ENCODE results near the gene KDM4D. TPM values are rescaled to one million over a fixed set of nuclear protein-coding genes. Genes with fewer than 3 reads are reported as not detected.

KDM4D gene
- total RNA-seq, 3 donors from 2014 or later (not counting 1 experiment from before 2014, with no cell fraction given) = 0.14 to 0.32 TPM; not detected in 1

- Histone ChIP-seq H3K9me3 (ENCODE audit: control insufficient read depth, insufficient read depth, low read length) (no peaks in the 10 kb centered on the region), H3K4me1 (ENCODE audit: control insufficient read depth, insufficient read depth, low read length) (no peaks in the 10 kb centered on the region), H3K27me3 (ENCODE audit: control insufficient read depth, insufficient read depth, low read length) (no peaks in the 10 kb centered on the region), H3K36me3 (ENCODE audit: control insufficient read depth, insufficient read depth, low read length) (no peaks in the 10 kb centered on the region), H3K27ac (ENCODE audit: low read length) (no peak overlapping the region), H3K4me3 (ENCODE audit: low read length) (no peak overlapping the region)
- Mint-ChIP-seq H3K9me3 (no peaks in the 10 kb centered on the region), H3K36me3 (no peaks in the 10 kb centered on the region), H3K27ac (no peak overlapping the region), H3K4me3 (no peak overlapping the region), H3K4me1 (no peaks in the 10 kb centered on the region), H3K27me3 (ENCODE audit: low read depth in 2 of 2) (peaks cover 6 to 20% of the 10 kb centered on the region in 2 donors)
- no peak for TF ChIP-seq CTCF (IDR thresholded peaks at IDR 0.05)
- ATAC-seq (no peak), DNase-seq (peak in 1 of 2 donors; percentile 27)
- 76% methylated on average over 4 of the region's 4 CpGs for WGBS (ENCODE audit: insufficient coverage)
- intact Hi-C loops (cut with micrococcal nuclease) = no loop called here
Measured at GRCh38 chr11:94934362-94934761, 39.1 kb upstream of the KDM4D start.

GRCh38 chr11:94934846-94935245 lies 38.7 kb upstream of the KDM4D start:
- no peak for TF ChIP-seq CTCF (IDR thresholded peaks at IDR 0.05)
- Histone ChIP-seq H3K4me3 (ENCODE audit: low read length) (no peak overlapping the region), H3K9me3 (ENCODE audit: control insufficient read depth, insufficient read depth, low read length) (no peaks in the 10 kb centered on the region), H3K4me1 (ENCODE audit: control insufficient read depth, insufficient read depth, low read length) (no peaks in the 10 kb centered on the region), H3K27me3 (ENCODE audit: control insufficient read depth, insufficient read depth, low read length) (no peaks in the 10 kb centered on the region), H3K36me3 (ENCODE audit: control insufficient read depth, insufficient read depth, low read length) (no peaks in the 10 kb centered on the region), H3K27ac (ENCODE audit: low read length) (no peak overlapping the region)
- Mint-ChIP-seq H3K36me3 (no peaks in the 10 kb centered on the region), H3K4me3 (no peak overlapping the region), H3K27me3 (ENCODE audit: low read depth in 2 of 2) (peaks cover 6 to 22% of the 10 kb centered on the region in 2 donors), H3K27ac (no peak overlapping the region), H3K4me1 (no peaks in the 10 kb centered on the region), H3K9me3 (no peaks in the 10 kb centered on the region)
- no CpG with 5 or more reads among the region's 3 CpGs for WGBS (ENCODE audit: insufficient coverage)
- DNase-seq = peak in 1 of 2 donors; percentile 43
- intact Hi-C loops (cut with micrococcal nuclease) = no loop called here
- ATAC-seq = no peak

- no peaks in the 10 kb centered on the region for H3K4me1 ChIP-seq (ENCODE audit: control insufficient read depth, insufficient read depth, low read length)
- Mint-ChIP-seq H3K27me3 (ENCODE audit: low read depth in 2 of 2) (peaks cover 13 to 37% of the 10 kb centered on the region in 2 donors), H3K36me3 (no peaks in the 10 kb centered on the region), H3K4me3 (no peak overlapping the region), H3K4me1 (no peaks in the 10 kb centered on the region), H3K9me3 (no peaks in the 10 kb centered on the region), H3K27ac (no peak overlapping the region)
- H3K27me3 ChIP-seq (ENCODE audit: control insufficient read depth, insufficient read depth, low read length) = no peaks in the 10 kb centered on the region
- WGBS (ENCODE audit: insufficient coverage) = 93% methylated on average over 7 of the region's 9 CpGs
- H3K36me3 ChIP-seq (ENCODE audit: control insufficient read depth, insufficient read depth, low read length) = no peaks in the 10 kb centered on the region
- no peak for ATAC-seq
- intact Hi-C loops (cut with micrococcal nuclease) = no loop called here
- H3K9me3 ChIP-seq (ENCODE audit: control insufficient read depth, insufficient read depth, low read length) = no peaks in the 10 kb centered on the region
- TF ChIP-seq CTCF (IDR thresholded peaks at IDR 0.05) = no peak
- DNase-seq = no peak
- no peak overlapping the region for H3K27ac ChIP-seq (ENCODE audit: low read length)
- H3K4me3 ChIP-seq (ENCODE audit: low read length) = no peak overlapping the region
Measured at GRCh38 chr11:94938095-94939055, 35.1 kb upstream of the KDM4D start.
